ENCODE results near the gene ITIH3.

- TF ChIP-seq CTCF (IDR thresholded peaks at IDR 0.05) (no peak), ZFX (IDR thresholded peaks at IDR 0.05; ENCODE audit: borderline replicate concordance) (no peak)
These were observed 21.6 kb downstream of the ITIH3 start for GRCh38 chr3:52816199-52816598.

Data from 22Rv1 (cell line).